HUES6 (cell line): ENCODE measurements around the gene GFPT2.

Experiments used
- H3K27ac ChIP-seq: 2 replicates; pipeline ENCODE4 v1.7.0; 2013; ENCODE audit warnings: low read depth, mild to moderate bottlenecking, low read length, inconsistent platforms
- H3K27me3 ChIP-seq: 2 replicates; pipeline ENCODE4 v1.6.1; 2013; ENCODE audit warnings: low read length; ENCODE audit not compliant: control insufficient read depth, insufficient read depth
- H3K36me3 ChIP-seq: 2 replicates; pipeline ENCODE4 v1.6.1; 2013; ENCODE audit warnings: low read length; ENCODE audit not compliant: control insufficient read depth, insufficient read depth
- H3K4me1 ChIP-seq: 2 replicates; pipeline ENCODE4 v1.6.1; 2013; ENCODE audit warnings: low read length; ENCODE audit not compliant: control insufficient read depth, insufficient read depth
- H3K4me3 ChIP-seq: 2 replicates; pipeline ENCODE4 v1.5.1; 2013; ENCODE audit warnings: low read depth, low read length
- H3K9ac ChIP-seq: one replicate; pipeline ENCODE4 v1.6.1; 2013; ENCODE audit warnings: mild to moderate bottlenecking, low read length
- H3K9me3 ChIP-seq: 2 replicates; pipeline ENCODE4 v1.6.1; 2013; ENCODE audit warnings: low read depth, low read length; ENCODE audit not compliant: control insufficient read depth, insufficient read depth

Gene GFPT2

DNA sequence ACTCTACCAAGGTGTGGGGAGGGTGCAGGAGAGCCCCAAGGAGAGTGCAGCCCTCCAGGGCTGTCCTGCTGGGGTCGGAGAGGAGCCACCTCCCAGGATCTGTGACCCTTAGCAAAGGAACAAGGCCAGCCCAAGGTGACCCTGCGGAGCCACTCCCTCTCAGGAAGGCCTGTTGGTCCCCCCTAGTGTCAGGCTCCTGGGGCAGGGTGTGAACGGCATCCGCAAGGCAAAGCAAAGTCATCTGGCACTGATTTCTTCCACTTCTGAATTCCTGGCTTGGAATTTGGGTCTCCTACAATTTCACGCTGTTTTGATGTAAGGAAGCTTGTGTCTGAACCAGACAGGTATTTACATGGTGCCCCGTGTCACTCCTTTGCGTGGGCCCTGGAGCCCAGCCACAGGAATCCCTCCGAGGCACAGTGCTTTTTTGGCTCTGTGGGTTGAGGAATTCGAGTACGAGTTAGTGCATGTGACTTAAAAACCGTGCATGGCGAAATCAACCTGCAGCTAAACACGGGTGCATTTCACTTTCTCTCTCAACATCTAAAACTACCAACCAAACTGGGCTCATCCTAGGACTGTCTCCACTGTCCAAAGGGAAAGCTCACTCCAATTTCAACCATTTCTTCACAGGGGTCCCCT lies 24.5 kb upstream of the GFPT2 start:
- H3K36me3 ChIP-seq = no peaks in the 10 kb centered on the region
- no peaks in the 10 kb centered on the region; the same call in 1 of the 2 replicates for H3K4me1 ChIP-seq
- H3K9ac ChIP-seq = no peak overlapping the region
- no peaks in the 10 kb centered on the region for H3K27me3 ChIP-seq
- no peak overlapping the region for H3K4me3 ChIP-seq
- no peak overlapping the region for H3K27ac ChIP-seq
- H3K9me3 ChIP-seq = no peaks in the 10 kb centered on the region

DNA sequence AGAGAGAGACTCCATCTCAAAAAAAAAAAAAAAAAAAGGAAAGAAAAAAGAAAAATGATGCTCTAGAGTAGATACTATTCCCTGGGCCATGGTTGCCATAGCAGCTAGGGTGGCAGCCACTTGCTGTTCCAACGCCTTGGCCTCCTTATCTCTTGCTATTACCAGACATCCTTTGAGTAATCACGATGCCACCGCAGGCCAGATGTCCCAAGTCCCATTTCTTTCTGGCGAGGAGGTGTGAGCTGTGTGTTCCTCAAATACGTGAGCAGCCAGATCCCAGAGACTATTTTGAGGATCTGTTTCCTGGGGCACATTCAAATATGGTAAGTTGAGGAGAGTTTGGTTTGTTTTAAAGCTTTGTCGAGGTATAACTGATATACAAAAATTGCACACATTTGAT lies 23.4 kb upstream of the GFPT2 start:
- Histone ChIP-seq H3K9ac (no peak overlapping the region), H3K4me1 (no peaks in the 10 kb centered on the region; the same call in 1 of the 2 replicates), H3K4me3 (no peak overlapping the region), H3K27ac (no peak overlapping the region), H3K36me3 (no peaks in the 10 kb centered on the region), H3K9me3 (no peaks in the 10 kb centered on the region), H3K27me3 (no peaks in the 10 kb centered on the region)

DNA sequence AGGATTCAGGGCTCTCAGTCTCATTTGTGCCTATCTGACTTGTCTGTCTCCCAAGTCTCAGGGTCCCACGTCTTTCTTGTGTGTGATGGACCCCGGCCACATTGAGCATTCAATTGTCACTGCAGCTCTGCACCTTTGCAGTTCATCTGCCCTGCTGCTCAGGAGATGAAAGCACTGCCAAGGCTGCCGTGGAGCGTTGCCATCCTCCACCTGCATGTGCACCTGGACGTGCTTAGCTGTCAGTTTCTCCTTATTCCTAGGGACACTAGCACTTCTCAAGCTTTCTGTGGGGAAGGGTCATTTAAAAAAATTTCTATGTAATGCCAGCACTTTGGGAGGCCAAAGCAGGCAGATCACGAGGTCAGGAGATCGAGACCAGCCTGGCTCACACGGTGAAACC lies 22.8 kb upstream of the GFPT2 start:
- H3K27me3 ChIP-seq = no peaks in the 10 kb centered on the region
- no peak overlapping the region for H3K9ac ChIP-seq
- H3K9me3 ChIP-seq = no peaks in the 10 kb centered on the region
- H3K36me3 ChIP-seq = no peaks in the 10 kb centered on the region
- no peak overlapping the region for H3K27ac ChIP-seq
- H3K4me1 ChIP-seq = no peaks in the 10 kb centered on the region; the same call in 1 of the 2 replicates
- H3K4me3 ChIP-seq = no peak overlapping the region

DNA sequence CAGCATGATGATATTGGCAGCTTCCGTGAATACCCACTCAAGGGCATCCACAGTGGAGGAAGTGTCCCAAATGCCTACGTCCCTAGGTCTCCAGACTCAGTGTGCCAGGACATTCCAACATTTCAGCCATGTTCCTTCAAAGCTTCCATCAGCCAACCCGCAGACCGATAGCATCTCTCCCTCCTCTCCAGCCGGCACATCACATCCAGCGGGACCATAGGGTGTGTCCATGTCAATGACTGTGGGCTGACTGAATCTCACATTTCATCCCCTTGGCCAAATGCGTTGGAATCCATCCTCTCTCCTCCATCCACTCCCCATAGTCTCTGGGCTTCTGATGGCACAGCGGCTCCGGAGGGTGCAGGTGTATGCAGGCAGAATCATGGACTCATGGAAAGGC lies 22.2 kb upstream of the GFPT2 start:
- no peaks in the 10 kb centered on the region; the same call in 1 of the 2 replicates for H3K4me1 ChIP-seq
- no peaks in the 10 kb centered on the region for H3K27me3 ChIP-seq
- H3K4me3 ChIP-seq = no peak overlapping the region
- H3K9ac ChIP-seq = no peak overlapping the region
- H3K36me3 ChIP-seq = no peaks in the 10 kb centered on the region
- H3K27ac ChIP-seq = no peak overlapping the region
- no peaks in the 10 kb centered on the region for H3K9me3 ChIP-seq

DNA sequence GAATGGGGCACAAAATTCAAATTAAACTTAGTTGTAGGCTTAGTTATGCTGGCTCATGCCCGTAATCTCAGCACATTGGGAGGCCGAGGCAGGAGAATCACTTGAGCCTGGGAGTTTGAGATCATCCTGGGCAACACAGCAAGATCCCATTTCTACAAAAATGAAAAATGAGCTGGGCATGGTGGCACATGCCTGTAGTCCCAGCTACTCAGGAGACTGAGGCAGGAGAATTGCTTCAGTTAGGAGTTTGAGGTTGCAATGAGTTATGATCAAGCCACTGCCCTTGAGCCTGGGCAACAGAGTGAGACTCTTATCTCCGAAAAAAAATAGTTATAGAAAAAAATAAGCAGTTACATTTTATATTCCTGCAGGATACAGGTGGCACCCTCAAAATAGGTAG lies 20.7 kb upstream of the GFPT2 start:
- H3K4me1 ChIP-seq = no peaks in the 10 kb centered on the region; the same call in 1 of the 2 replicates
- H3K9me3 ChIP-seq = no peaks in the 10 kb centered on the region
- H3K36me3 ChIP-seq = no peaks in the 10 kb centered on the region
- H3K9ac ChIP-seq = no peak overlapping the region
- no peaks in the 10 kb centered on the region for H3K27me3 ChIP-seq
- H3K27ac ChIP-seq = no peak overlapping the region
- no peak overlapping the region for H3K4me3 ChIP-seq

DNA sequence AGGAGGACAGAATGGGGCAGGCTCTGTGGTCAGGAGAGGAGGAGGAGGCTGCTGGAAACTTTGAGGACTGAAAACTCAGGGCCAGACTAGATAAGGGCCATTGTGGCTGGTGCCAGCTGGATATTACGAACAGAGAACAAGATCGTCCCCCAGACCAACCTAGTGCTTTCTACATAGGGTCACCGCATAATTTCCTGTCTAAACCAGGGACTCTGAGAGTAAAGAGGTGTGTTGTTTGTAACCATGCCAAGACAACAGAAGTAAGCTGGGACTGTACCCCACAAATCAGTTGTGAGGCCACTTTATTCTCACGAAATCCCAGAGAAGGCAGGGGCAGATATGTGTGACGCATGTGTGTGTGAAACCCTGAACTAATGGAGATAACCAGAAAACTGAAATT lies 20.3 kb upstream of the GFPT2 start:
- Histone ChIP-seq H3K9ac (no peak overlapping the region), H3K9me3 (no peaks in the 10 kb centered on the region), H3K4me3 (no peak overlapping the region), H3K4me1 (no peaks in the 10 kb centered on the region; the same call in 1 of the 2 replicates), H3K36me3 (no peaks in the 10 kb centered on the region), H3K27ac (no peak overlapping the region), H3K27me3 (no peaks in the 10 kb centered on the region)

DNA sequence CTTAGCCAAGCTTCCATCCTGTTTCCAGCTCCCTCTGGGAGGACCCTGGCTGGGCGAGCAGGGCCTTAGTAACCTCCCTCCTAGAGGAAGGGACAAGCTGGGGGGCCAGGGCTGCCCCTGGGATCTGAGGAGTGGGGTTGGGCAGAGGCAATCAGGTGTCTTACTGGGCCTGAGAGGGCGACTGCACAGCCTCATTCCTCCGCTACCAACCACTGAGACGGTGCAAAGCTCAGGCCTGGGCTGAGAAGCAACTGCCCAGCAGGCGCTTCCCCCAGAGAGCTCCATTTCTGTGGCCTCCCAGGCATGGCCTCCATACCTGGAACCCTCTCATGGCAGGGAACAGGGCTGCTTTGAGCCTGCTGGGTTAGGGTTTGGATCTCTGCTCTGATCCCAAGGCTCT lies 18.8 kb upstream of the GFPT2 start:
- Histone ChIP-seq H3K9ac (no peak overlapping the region), H3K9me3 (no peaks in the 10 kb centered on the region), H3K4me3 (no peak overlapping the region), H3K27me3 (no peaks in the 10 kb centered on the region), H3K36me3 (no peaks in the 10 kb centered on the region), H3K27ac (no peak overlapping the region), H3K4me1 (no peaks in the 10 kb centered on the region; the same call in 1 of the 2 replicates)

DNA sequence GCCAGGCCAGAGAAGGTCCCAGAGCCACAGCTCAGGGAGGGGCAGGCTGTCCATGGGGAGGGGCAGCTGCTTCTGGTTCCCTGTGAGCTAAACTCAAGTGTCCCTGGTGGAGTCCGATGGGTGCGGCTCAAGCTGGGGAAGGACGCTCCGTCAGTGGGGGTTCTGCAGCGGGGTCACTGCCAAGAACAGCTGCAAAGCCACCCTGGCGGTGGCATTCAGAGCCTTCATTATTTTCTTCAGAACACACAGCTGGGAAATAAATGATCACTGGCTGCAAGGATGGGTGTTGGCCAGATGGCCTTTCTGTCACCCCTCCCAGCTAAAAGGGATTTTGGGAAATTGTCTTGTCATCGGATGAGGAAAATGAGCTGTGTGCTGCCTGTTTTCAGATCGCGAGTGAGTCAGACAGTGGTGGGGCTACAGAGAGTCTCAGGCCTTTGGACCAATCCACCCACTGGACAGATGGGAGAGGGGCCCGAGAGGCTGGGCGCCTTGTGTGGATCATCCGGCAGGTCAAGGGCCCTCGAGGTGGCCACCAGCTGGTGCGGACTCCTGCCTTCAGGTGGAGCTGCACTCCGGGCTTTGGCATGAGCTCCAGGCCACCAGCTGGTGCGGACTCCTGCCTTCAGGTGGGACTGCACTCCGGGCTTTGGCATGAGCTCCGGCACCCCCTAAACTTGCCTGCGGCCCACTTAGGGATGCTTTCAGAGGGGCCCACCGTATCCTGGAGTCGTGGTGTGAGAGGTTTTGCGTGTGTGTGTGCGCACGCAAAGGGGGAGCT lies 17.9 kb upstream of the GFPT2 start:
- H3K27me3 ChIP-seq = no peaks in the 10 kb centered on the region
- H3K27ac ChIP-seq = no peak overlapping the region
- no peak overlapping the region for H3K4me3 ChIP-seq
- no peaks in the 10 kb centered on the region for H3K9me3 ChIP-seq
- no peaks in the 10 kb centered on the region; the same call in 1 of the 2 replicates for H3K4me1 ChIP-seq
- H3K9ac ChIP-seq = no peak overlapping the region
- H3K36me3 ChIP-seq = no peaks in the 10 kb centered on the region

DNA sequence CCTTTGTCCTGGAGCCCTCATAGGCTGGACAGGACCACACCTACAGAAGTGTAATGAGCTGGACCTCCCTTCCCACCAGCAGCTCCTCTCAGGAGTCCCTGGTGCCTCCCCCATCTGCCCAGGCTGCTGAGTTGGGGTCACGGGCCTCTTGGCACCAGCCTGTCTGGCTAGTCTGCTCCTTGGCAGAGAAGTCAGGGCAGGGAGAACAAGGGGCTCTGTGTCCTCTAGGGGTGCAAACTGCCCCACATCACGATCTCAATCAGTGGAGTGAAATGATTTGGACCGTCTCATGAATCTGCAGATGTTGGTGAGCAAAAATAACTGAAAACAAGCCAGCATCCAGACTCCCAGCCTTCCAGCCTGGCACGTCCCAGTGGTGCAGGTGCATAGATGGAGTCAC lies 14.9 kb upstream of the GFPT2 start:
- H3K9me3 ChIP-seq = no peaks in the 10 kb centered on the region
- H3K36me3 ChIP-seq = no peaks in the 10 kb centered on the region
- H3K27ac ChIP-seq = no peak overlapping the region
- H3K4me3 ChIP-seq = no peak overlapping the region
- H3K27me3 ChIP-seq = no peaks in the 10 kb centered on the region
- no peak overlapping the region for H3K9ac ChIP-seq
- H3K4me1 ChIP-seq = no peaks in the 10 kb centered on the region; the same call in 1 of the 2 replicates

DNA sequence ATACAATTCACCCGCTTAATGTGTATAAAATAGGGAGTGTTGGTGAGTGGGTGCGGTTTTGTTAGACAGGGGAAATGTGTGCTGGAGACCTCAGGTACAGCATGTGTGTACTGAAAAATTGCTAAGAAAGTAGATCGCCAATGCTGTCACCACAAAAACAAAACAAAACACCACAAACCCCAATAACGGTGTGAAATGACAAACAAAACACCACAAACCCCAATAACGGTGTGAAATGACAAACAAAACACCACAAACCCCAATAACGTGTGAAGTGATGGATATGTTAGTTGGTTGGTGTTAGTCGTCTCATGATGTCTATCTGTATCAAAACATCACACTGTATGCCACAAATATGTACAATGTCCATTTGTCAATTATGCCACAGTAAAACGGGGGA lies 14.2 kb upstream of the GFPT2 start:
- no peak overlapping the region for H3K27ac ChIP-seq
- no peak overlapping the region for H3K4me3 ChIP-seq
- no peaks in the 10 kb centered on the region for H3K27me3 ChIP-seq

DNA sequence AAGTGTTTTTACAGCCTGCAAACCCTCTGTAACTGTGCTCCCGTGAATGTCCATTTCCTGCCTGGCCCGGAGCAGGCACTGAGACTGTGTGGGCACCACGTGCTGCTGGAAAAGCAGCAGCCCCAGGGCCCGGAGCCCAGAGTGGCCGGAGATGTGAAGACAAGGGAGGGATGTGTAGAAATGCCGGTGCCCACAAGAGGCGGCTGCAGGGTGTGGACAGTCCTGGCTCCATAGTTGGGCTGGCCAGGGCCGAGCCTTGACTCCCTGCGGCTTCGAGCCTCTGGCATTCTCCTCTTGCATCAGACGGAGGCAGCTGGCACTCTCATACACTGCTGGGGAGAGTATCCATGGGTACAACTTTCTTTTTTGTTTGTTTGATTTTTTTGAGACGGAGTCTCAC lies 13.2 kb upstream of the GFPT2 start:
- Histone ChIP-seq H3K36me3 (no peaks in the 10 kb centered on the region), H3K4me3 (no peak overlapping the region), H3K4me1 (no peaks in the 10 kb centered on the region; the same call in 1 of the 2 replicates), H3K27me3 (no peaks in the 10 kb centered on the region), H3K9me3 (no peaks in the 10 kb centered on the region), H3K9ac (no peak overlapping the region), H3K27ac (no peak overlapping the region)

More for the DNA sequence above, 14.2 kb upstream of the GFPT2 start:
- H3K36me3 ChIP-seq = no peaks in the 10 kb centered on the region
- H3K4me1 ChIP-seq = no peaks in the 10 kb centered on the region; the same call in 1 of the 2 replicates
- no peak overlapping the region for H3K9ac ChIP-seq
- H3K9me3 ChIP-seq = no peaks in the 10 kb centered on the region
